ENCODE data around the gene JMJD4. TPM values are rescaled to one million over a fixed set of nuclear protein-coding genes. Genes with fewer than 3 reads are reported as not detected.

The JMJD4 gene
- total and polyA plus RNA-seq, 2 of the 4 experiments (the other 2 are of a cell fraction) = 24.6 to 28.5 TPM

DNA sequence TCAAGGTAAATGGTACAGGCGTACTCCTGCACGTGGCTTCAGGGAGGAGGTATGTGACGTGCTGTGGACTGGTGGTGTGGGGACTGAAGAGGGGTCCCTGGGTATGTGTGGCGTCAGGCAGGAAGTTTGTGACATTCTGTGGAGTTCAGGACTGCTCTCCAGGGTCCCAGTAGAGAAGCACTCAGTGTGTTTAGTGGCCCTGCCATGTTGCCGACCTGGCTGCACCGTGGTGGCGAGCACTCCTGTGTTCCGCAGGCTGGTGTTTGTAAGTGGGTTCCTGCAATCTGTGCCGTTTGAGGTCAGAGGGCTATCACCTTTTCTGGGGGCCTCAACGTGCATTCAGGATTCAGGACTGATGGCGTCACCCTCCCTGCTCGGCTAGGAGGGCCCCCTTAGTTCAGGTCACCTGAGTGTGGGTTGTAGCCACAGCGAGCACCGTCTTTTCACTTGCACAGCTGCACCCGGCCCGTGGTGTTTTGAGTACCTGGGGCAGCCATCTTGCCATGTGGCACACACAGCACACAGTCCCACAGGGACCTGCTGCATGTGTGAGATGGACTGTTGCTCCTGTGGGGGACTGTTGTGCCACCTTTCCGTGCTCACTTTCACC, 26.6 kb upstream of the JMJD4 start (continued):
- no peak for TF ChIP-seq FOS (IDR thresholded peaks at IDR 0.05; ENCODE audit: low read depth, low read length)

DNA sequence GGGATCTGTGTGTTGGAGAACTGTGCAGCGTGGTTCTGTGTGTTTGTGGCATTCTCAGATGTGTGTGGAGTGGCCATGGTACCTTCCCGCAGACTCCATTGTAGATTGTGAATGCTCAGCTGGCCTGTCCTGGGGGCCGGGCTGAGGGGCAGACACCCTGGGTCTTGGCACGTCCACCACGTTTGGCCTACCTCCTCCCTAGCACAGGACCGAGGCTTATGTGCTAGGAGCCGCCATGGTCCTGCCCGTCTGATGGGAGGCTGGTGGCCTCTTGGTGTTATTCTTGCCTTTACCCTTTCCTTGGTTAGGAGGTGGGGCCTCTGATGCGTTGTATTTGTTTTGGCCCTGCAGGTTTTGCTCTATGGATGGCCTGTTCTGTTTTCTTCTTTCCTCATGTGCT, 25.3 kb upstream of the JMJD4 start:
- DNase-seq = no peak
- Histone ChIP-seq H2BK20ac (ENCODE audit: low read depth, low read length) (peak overlapping the region; percentile 80), H2BK15ac (ENCODE audit: low read depth, low read length) (peak overlapping the region; percentile 40; the same call in 1 of the 3 replicates), H3K56ac (ENCODE audit: extremely low read depth, insufficient read depth, low read length) (no peak overlapping the region), H3K27me3 (ENCODE audit: control insufficient read depth, insufficient read depth, low read length) (no peaks in the 10 kb centered on the region), H3K4ac (ENCODE audit: low read depth, low read length) (peak overlapping the region; percentile 19), H3K79me1 (ENCODE audit: low read depth in 1 of 2, low read length in 2 of 2) (peaks cover 24 to 85% of the 10 kb centered on the region in 2 experiments; a peak in 3 of 4 replicates), H4K91ac (ENCODE audit: insufficient read depth, low read depth, low read length) (peak overlapping the region; percentile 45), H2BK120ac (ENCODE audit: low read depth, low read length) (peak overlapping the region; percentile 50), H4K5ac (ENCODE audit: low read depth, low read length) (no peak overlapping the region), H3K23ac (ENCODE audit: low read depth, low read length) (0 out of 2 replicates have a peak overlapping the region, but pooled peaks have one; percentile 35), H3K9me1 (ENCODE audit: insufficient read depth, low read length) (peaks cover 25% of the 10 kb centered on the region), H2AK9ac (replicated peaks; ENCODE audit: low read depth, low read length, poor library complexity) (no peak overlapping the region), H3K4me1 (ENCODE audit: control insufficient read depth, insufficient read depth, low read length) (peaks cover 41% of the 10 kb centered on the region), H3K18ac (ENCODE audit: low read depth, low read length) (no peak overlapping the region; the same call in 1 of the 2 replicates), H3K4me2 (ENCODE audit: low read depth, low read length) (no peak overlapping the region), H2BK5ac (ENCODE audit: low read depth, low read length, poor library complexity, severe bottlenecking) (peak overlapping the region; percentile 32), H4K8ac (ENCODE audit: low read depth in 2 of 2, low read length in 2 of 2) (no peak overlapping the region), H3K9ac (ENCODE audit: low read depth, low read length) (no peak overlapping the region), H2AFZ (replicated peaks; ENCODE audit: low read length, poor library complexity) (no peak overlapping the region), H3K36me3 (ENCODE audit: control insufficient read depth, insufficient read depth, low read length) (peaks cover 19% of the 10 kb centered on the region), H3K9me3 (ENCODE audit: control insufficient read depth, insufficient read depth, low read length) (no peaks in the 10 kb centered on the region), H3K14ac (replicated peaks; ENCODE audit: low read depth, low read length) (peak overlapping the region; percentile 75), H4K20me1 (ENCODE audit: insufficient read depth, low read length) (peaks cover 44% of the 10 kb centered on the region), H2AK5ac (ENCODE audit: low read depth, low read length) (peak overlapping the region; percentile 83), H3K27ac (ENCODE audit: insufficient read depth, low read length) (peak overlapping the region; percentile 35; the same call in 1 of the 2 replicates), H3K4me3 (ENCODE audit: insufficient read depth, low read depth, low read length) (no peak overlapping the region)
- in situ Hi-C loops (cut with MboI; ENCODE audit: low sequenced_read_pairs) = loop anchor here (5.0 to 10.0 kb wide), 2 partner anchors 187 to 324 kb away; partner anchors contain the start of genes ARF1 and WNT9A
- ChIA-PET POLR2A (ENCODE audit: unreplicated experiment) (interaction anchor here (0.6 kb wide), 1 partner anchor 247 kb away, joined by 3 read pairs; no protein-coding TSS in a partner anchor), CTCF (no interaction called here)
- ATAC-seq (ENCODE audit: low read depth) = no peak
- intact Hi-C loops (cut with micrococcal nuclease) = loop anchor here (5.0 kb wide), 1 partner anchor 322 kb away; the partner anchor contains the start of gene ARF1
- TF ChIP-seq CEBPB (IDR thresholded peaks at IDR 0.05; ENCODE audit: low read depth, low read length) = no peak
- no peak for TF ChIP-seq NFE2L2 (IDR thresholded peaks at IDR 0.05; ENCODE audit: low read depth, low read length)
- TF ChIP-seq MXI1 (IDR thresholded peaks at IDR 0.05; ENCODE audit: borderline replicate concordance, low read depth, low read length) = no peak
- dilution Hi-C loops (cut with HindIII; ENCODE audit: low sequenced_read_pairs, unreplicated experiment) = no loop called here
- WGBS, 2 experiments (ENCODE audit: extremely low coverage in 2 of 2, insufficient read length in 1 of 2) = 100% methylated on average over 2 of the region's 9 CpGs; no CpG with 5 or more reads in 1 of the 2 experiments
- no TSS peak for BruUV-seq (replicated peaks)
